NCI-H2227 (cell line): ENCODE data around the gene PRR16.

Source experiments
- DNase-seq: peaks from one replicate; lab custom pipeline; 2025; ENCODE audit not compliant: unreplicated experiment; lab: John Stamatoyannopoulos, UW

Gene PRR16

GRCh38 chr5:120567066-120567465 lies 103.0 kb downstream of the PRR16 start:
- no peak for DNase-seq

GRCh38 chr5:120567921-120568320 lies 103.8 kb downstream of the PRR16 start:
- DNase-seq: no peak

GRCh38 chr5:120568711-120569110 lies 104.6 kb downstream of the PRR16 start:
- DNase-seq: no peak

GRCh38 chr5:120576588-120576987 lies 112.5 kb downstream of the PRR16 start:
- no peak for DNase-seq

GRCh38 chr5:120582635-120583034 lies 118.5 kb downstream of the PRR16 start:
- DNase-seq: no peak

GRCh38 chr5:120586646-120587045 lies 122.5 kb downstream of the PRR16 start:
- DNase-seq: no peak

- no peak for DNase-seq
Observed at GRCh38 chr5:120591911-120592310, 127.8 kb downstream of the PRR16 start.

- no peak for DNase-seq
Observed at GRCh38 chr5:120599576-120599975, 135.5 kb downstream of the PRR16 start.

GRCh38 chr5:120600639-120601038 lies 136.5 kb downstream of the PRR16 start:
- no peak for DNase-seq

- DNase-seq: no peak
Observed at GRCh38 chr5:120602033-120602432, 137.9 kb downstream of the PRR16 start.

- DNase-seq: no peak
Observed at GRCh38 chr5:120604884-120605283, 140.8 kb downstream of the PRR16 start.

GRCh38 chr5:120605325-120606079 lies 141.4 kb downstream of the PRR16 start:
- no peak for DNase-seq

- DNase-seq: no peak
Observed at GRCh38 chr5:120609570-120609969, 145.5 kb downstream of the PRR16 start.

GRCh38 chr5:120610145-120610544 lies 146.0 kb downstream of the PRR16 start:
- no peak for DNase-seq

- no peak for DNase-seq
Observed at GRCh38 chr5:120613729-120614128, 149.6 kb downstream of the PRR16 start.

- no peak for DNase-seq
Observed at GRCh38 chr5:120614531-120615180, 150.6 kb downstream of the PRR16 start.

- DNase-seq: no peak
Observed at GRCh38 chr5:120615967-120616645, 152.0 kb downstream of the PRR16 start.

- DNase-seq: no peak
Observed at GRCh38 chr5:120621339-120621738, 157.2 kb downstream of the PRR16 start.

- no peak for DNase-seq
Observed at GRCh38 chr5:120624021-120624563, 160.0 kb downstream of the PRR16 start.

GRCh38 chr5:120628156-120628555 lies 164.1 kb downstream of the PRR16 start:
- no peak for DNase-seq

- DNase-seq: no peak
Observed at GRCh38 chr5:120630550-120630949, 166.4 kb downstream of the PRR16 start.

GRCh38 chr5:120631611-120632010 lies 167.5 kb downstream of the PRR16 start:
- no peak for DNase-seq
